ENCODE data around the gene EIF4H.

DNA sequence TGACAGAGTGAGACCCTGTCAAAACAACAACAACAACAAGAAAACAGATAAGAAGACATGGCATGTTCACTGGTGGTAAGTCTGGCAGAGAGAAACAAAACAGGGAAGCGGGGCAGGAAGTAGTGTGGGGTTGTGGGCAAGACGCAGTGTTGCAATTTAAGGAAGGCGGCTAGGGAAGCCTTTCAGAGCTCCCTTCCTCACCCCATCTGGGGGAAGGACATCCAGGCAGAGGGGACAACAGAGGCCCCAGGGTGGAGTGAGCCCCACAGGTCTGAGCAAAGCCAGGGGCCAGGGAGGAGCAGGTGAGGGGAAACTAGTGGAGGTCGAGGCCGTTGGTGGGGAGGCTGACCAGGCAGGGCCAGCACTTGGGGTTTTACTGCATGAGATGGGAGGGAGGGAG lies 52.5 kb downstream of the EIF4H start:
- TF ChIP-seq, protein P1, sequence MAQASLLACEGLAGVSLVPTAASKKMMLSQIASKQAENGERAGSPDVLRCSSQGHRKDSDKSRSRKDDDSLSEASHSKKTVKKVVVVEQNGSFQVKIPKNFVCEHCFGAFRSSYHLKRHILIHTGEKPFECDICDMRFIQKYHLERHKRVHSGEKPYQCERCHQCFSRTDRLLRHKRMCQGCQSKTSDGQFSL (CRISPR knock-in tag; IDR thresholded peaks at IDR 0.05): no peak
- TF ChIP-seq, protein P1 (tag; IDR thresholded peaks at IDR 0.05): no peak
- TF ChIP-seq, protein P2, sequence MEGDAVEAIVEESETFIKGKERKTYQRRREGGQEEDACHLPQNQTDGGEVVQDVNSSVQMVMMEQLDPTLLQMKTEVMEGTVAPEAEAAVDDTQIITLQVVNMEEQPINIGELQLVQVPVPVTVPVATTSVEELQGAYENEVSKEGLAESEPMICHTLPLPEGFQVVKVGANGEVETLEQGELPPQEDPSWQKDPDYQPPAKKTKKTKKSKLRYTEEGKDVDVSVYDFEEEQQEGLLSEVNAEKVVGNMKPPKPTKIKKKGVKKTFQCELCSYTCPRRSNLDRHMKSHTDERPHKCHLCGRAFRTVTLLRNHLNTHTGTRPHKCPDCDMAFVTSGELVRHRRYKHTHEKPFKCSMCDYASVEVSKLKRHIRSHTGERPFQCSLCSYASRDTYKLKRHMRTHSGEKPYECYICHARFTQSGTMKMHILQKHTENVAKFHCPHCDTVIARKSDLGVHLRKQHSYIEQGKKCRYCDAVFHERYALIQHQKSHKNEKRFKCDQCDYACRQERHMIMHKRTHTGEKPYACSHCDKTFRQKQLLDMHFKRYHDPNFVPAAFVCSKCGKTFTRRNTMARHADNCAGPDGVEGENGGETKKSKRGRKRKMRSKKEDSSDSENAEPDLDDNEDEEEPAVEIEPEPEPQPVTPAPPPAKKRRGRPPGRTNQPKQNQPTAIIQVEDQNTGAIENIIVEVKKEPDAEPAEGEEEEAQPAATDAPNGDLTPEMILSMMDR (IDR thresholded peaks at IDR 0.05 in 2 of 3, conservative IDR thresholded peaks at IDR 0.05 in 1 of 3; ENCODE audit: insufficient read depth in 2 of 3, low read depth in 1 of 3, low read length in 3 of 3): no peak
- no peak for TF ChIP-seq E2F3 (CRISPR knock-in tag; IDR thresholded peaks at IDR 0.05)
- TF ChIP-seq FOSL1 (tag; conservative IDR thresholded peaks at IDR 0.05): no peak
- no peak for TF ChIP-seq NRF1 (conservative IDR thresholded peaks at IDR 0.05 in 1 of 2, IDR thresholded peaks at IDR 0.05 in 1 of 2)
- TF ChIP-seq POLR2A (conservative IDR thresholded peaks at IDR 0.05): no peak
- no peak for TF ChIP-seq KLF1 (tag; IDR thresholded peaks at IDR 0.05)
- no peak for TF ChIP-seq ZNF586 (CRISPR knock-in tag; conservative IDR thresholded peaks at IDR 0.05)
- no peak for TF ChIP-seq RAD21 (CRISPR knock-in tag; conservative IDR thresholded peaks at IDR 0.05 in 1 of 2, IDR thresholded peaks at IDR 0.05 in 1 of 2)
- TF ChIP-seq NFIC (IDR thresholded peaks at IDR 0.05): no peak
- no peak for TF ChIP-seq ARID1B (IDR thresholded peaks at IDR 0.05)
- TF ChIP-seq TBP (optimal IDR thresholded peaks at IDR 0.05; ENCODE audit: low read depth, low read length): no peak
- no peak for TF ChIP-seq SIN3A (IDR thresholded peaks at IDR 0.05; ENCODE audit: borderline replicate concordance in 2 of 2, control insufficient read depth in 1 of 2, low read depth in 2 of 2, low read length in 2 of 2)

All from K562 (cell line).